Endodermal cell (in vitro differentiated cells): Measurements from ENCODE around the gene TMEM200A. TPM values are rescaled to one million over a fixed set of nuclear protein-coding genes. Genes with fewer than 3 reads are reported as not detected.

Experiments
- DNase-seq: peaks from one replicate; pipeline ENCODE4 v3.0.0-alpha.2; 2017
- H3K27ac ChIP-seq: 2 replicates; pipeline ENCODE4 v1.5.1; 2013; ENCODE audit warnings: mild to moderate bottlenecking, low read depth, low read length, moderate library complexity
- H3K27me3 ChIP-seq: 2 replicates; pipeline ENCODE4 v1.6.1; 2013; ENCODE audit warnings: mild to moderate bottlenecking, low read length, moderate library complexity; ENCODE audit not compliant: insufficient read depth, control insufficient read depth, poor library complexity, severe bottlenecking
- H3K36me3 ChIP-seq: 2 replicates; pipeline ENCODE4 v1.7.0; 2013; ENCODE audit warnings: mild to moderate bottlenecking, low read length, moderate library complexity; ENCODE audit not compliant: control insufficient read depth, insufficient read depth
- H3K4me1 ChIP-seq: one replicate; pipeline ENCODE4 v1.7.0; 2013; ENCODE audit warnings: low read length; ENCODE audit not compliant: control insufficient read depth, insufficient read depth
- H3K4me3 ChIP-seq: 2 replicates; pipeline ENCODE4 v1.5.1; 2013; ENCODE audit warnings: mild to moderate bottlenecking, low read length, moderate library complexity
- H3K9ac ChIP-seq: 2 replicates; pipeline ENCODE4 v1.6.1; 2013; ENCODE audit warnings: mild to moderate bottlenecking, low read length, moderate library complexity; ENCODE audit not compliant: poor library complexity, severe bottlenecking; ENCODE audit errors: extremely low read depth
- H3K9me3 ChIP-seq: 2 replicates; pipeline ENCODE4 v1.6.1; 2013; ENCODE audit warnings: mild to moderate bottlenecking, low read length, moderate library complexity; ENCODE audit not compliant: control insufficient read depth
- H3K27ac Mint-ChIP-seq: 2 replicates; pipeline ENCODE4 v1.8.0; 2020; ENCODE audit warnings: mixed read lengths
- H3K27me3 Mint-ChIP-seq: 2 replicates; pipeline ENCODE4 v1.8.0; 2021; ENCODE audit warnings: mild to moderate bottlenecking, mixed read lengths; ENCODE audit not compliant: insufficient read depth
- H3K36me3 Mint-ChIP-seq: 2 replicates; pipeline ENCODE4 v1.8.0; 2020; ENCODE audit warnings: low read depth, mixed read lengths
- H3K4me1 Mint-ChIP-seq: 2 replicates; pipeline ENCODE4 v1.8.0; 2020; ENCODE audit warnings: mixed read lengths
- H3K4me3 Mint-ChIP-seq: 2 replicates; pipeline ENCODE4 v1.8.0; 2020; ENCODE audit warnings: mild to moderate bottlenecking, moderate library complexity, mixed read lengths
- H3K9me3 Mint-ChIP-seq: 2 replicates; pipeline ENCODE4 v1.8.0; 2020; ENCODE audit warnings: mild to moderate bottlenecking, mixed read lengths
- WGBS, 2 experiments: methylation state at CpG; one replicate each; pipeline versions ENCODE4 v1.1.5 to v1.1.7; 2013; ENCODE audit warnings: missing lambda C conversion rate in 2 of 2, mixed read lengths in 1 of 2; ENCODE audit not compliant: insufficient coverage in 1 of 2, insufficient read length in 1 of 2; 5-methylcytosine and 5-hydroxymethylcytosine counted together
- total RNA-seq, 2 donors: library from RNA; stranded (reverse); fragmentation: NEBNext Ultra II Directional in 1 of 2; extraction: Animal tissue kit (Norgen Biotek cat#: 25700) in 1 of 2; gene quantifications; 2 replicates in 1 of 2; 3 replicates in 1 of 2; pipeline ENCODE4 v1.2.1, GENCODE V29; 2021
- TF ChIP-seq, protein P1 (sequence below): fragments of 200-600 bp; sonication (generic); conservative IDR thresholded peaks from 2 replicates; pipeline ENCODE4 v1.5.0; 2021; ENCODE audit warnings: antibody characterized with exemption, mild to moderate bottlenecking

The TMEM200A gene
- total RNA-seq, 2 donors from 2014 or later, result 6.4 to 7.6 TPM

DNA sequence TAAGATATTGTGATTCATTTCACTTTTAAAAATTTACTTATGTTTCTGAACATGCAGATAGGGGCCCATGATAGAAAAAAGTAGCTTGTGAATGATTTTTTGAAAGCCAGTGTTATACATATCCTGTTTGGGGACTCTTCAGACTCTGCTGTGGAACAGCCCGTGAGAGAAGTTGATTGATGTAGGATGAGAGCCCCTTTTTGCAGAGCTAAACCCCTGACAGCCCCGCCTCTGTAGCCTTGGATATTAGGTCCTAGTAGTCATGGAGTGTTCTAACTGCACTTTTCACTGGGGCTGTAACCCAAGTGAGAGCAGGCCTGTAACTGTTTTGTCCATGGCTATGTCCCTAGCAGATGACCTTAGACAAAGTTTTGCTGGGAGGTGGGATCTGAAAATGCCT lies 8.2 kb downstream of the TMEM200A start:
- peaks cover 26% of the 10 kb centered on the region for H3K4me1 Mint-ChIP-seq
- H3K27me3 Mint-ChIP-seq, result peaks cover 3% of the 10 kb centered on the region
- no peaks in the 10 kb centered on the region for H3K36me3 Mint-ChIP-seq
- Histone ChIP-seq H3K4me1 (peaks cover 3% of the 10 kb centered on the region), H3K27me3 (no peaks in the 10 kb centered on the region), H3K27ac (no peak overlapping the region), H3K4me3 (no peak overlapping the region), H3K9me3 (no peaks in the 10 kb centered on the region), H3K9ac (no peak overlapping the region), H3K36me3 (no peaks in the 10 kb centered on the region)
- 73 to 100% methylated on average over 1 to 2 of the region's 2 CpGs for WGBS, 2 experiments
- H3K9me3 Mint-ChIP-seq, result no peaks in the 10 kb centered on the region
- TF ChIP-seq, protein P1, sequence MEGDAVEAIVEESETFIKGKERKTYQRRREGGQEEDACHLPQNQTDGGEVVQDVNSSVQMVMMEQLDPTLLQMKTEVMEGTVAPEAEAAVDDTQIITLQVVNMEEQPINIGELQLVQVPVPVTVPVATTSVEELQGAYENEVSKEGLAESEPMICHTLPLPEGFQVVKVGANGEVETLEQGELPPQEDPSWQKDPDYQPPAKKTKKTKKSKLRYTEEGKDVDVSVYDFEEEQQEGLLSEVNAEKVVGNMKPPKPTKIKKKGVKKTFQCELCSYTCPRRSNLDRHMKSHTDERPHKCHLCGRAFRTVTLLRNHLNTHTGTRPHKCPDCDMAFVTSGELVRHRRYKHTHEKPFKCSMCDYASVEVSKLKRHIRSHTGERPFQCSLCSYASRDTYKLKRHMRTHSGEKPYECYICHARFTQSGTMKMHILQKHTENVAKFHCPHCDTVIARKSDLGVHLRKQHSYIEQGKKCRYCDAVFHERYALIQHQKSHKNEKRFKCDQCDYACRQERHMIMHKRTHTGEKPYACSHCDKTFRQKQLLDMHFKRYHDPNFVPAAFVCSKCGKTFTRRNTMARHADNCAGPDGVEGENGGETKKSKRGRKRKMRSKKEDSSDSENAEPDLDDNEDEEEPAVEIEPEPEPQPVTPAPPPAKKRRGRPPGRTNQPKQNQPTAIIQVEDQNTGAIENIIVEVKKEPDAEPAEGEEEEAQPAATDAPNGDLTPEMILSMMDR, result no peak
- DNase-seq, result no peak
- H3K4me3 Mint-ChIP-seq, result no peak overlapping the region
- no peak overlapping the region for H3K27ac Mint-ChIP-seq

- DNase-seq, result no peak
- Histone ChIP-seq H3K27ac (no peak overlapping the region), H3K27me3 (no peaks in the 10 kb centered on the region), H3K4me1 (peaks cover 3% of the 10 kb centered on the region), H3K9me3 (no peaks in the 10 kb centered on the region), H3K9ac (no peak overlapping the region), H3K36me3 (no peaks in the 10 kb centered on the region), H3K4me3 (no peak overlapping the region)
- Mint-ChIP-seq H3K4me1 (peaks cover 26% of the 10 kb centered on the region), H3K4me3 (no peak overlapping the region), H3K27ac (no peak overlapping the region), H3K36me3 (no peaks in the 10 kb centered on the region), H3K27me3 (no peaks in the 10 kb centered on the region), H3K9me3 (no peaks in the 10 kb centered on the region)
- TF ChIP-seq, protein P1, result no peak
- 42 to 86% methylated on average over 1 of the region's 1 CpG for WGBS, 2 experiments
Measured at GRCh38 chr6:130376936-130377335, 11.1 kb downstream of the TMEM200A start.

DNA sequence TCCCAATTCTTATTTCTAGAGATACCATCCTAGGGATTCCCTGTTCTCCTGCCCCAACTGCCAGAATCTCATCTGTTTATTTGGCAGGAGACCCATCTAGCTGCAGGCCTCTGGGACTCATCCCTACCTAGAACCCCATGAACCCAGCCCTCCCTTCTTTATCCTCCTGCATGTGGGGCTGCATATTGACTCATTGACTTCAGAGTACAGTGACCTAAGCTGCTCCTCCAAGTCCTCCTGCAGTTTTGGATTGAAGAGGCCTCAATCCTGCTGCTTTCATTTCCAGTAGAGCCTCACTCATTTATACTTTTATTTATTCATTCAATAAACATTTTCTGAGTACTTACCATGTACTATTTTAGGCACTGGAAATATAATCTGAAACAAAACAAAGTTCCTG lies 11.6 kb downstream of the TMEM200A start:
- peaks cover 3% of the 10 kb centered on the region for H3K4me1 ChIP-seq
- no peak overlapping the region for H3K9ac ChIP-seq
- H3K9me3 ChIP-seq, result no peaks in the 10 kb centered on the region
- TF ChIP-seq, protein P1, result no peak
- no peak overlapping the region for H3K4me3 ChIP-seq
- Mint-ChIP-seq H3K4me3 (no peak overlapping the region), H3K9me3 (no peaks in the 10 kb centered on the region), H3K27me3 (no peaks in the 10 kb centered on the region), H3K4me1 (peaks cover 22% of the 10 kb centered on the region), H3K36me3 (no peaks in the 10 kb centered on the region), H3K27ac (no peak overlapping the region)
- DNase-seq, result no peak
- H3K36me3 ChIP-seq, result no peaks in the 10 kb centered on the region
- no peaks in the 10 kb centered on the region for H3K27me3 ChIP-seq
- H3K27ac ChIP-seq, result no peak overlapping the region
